ENCODE data around the gene HDAC9.
A peak's percentile ranks its signal among the peaks of the same experiment; 100 is the strongest.

HDAC9 gene

GRCh38 chr7:18693406-18693805 is 197.9 kb downstream of the HDAC9 start:
- peak; percentile 40 for TF ChIP-seq CTCF (IDR thresholded peaks at IDR 0.05; ENCODE audit: insufficient read depth, low read length, poor library complexity, severe bottlenecking)
- no peaks in the 10 kb centered on the region for H3K27me3 ChIP-seq (replicated peaks; ENCODE audit: control insufficient read depth, insufficient read depth, low read length)
- DNase-seq (ENCODE audit: extremely low read depth, insufficient read length): no peak
- H3K36me3 ChIP-seq (ENCODE audit: control insufficient read depth, insufficient read depth, low read length): peaks cover 1% of the 10 kb centered on the region
- no peak overlapping the region for H3K4me3 ChIP-seq (replicated peaks; ENCODE audit: low read depth, low read length)

GRCh38 chr7:18693816-18694215 is 198.3 kb downstream of the HDAC9 start:
- Histone ChIP-seq H3K27me3 (replicated peaks; ENCODE audit: control insufficient read depth, insufficient read depth, low read length) (no peaks in the 10 kb centered on the region), H3K4me3 (replicated peaks; ENCODE audit: low read depth, low read length) (no peak overlapping the region), H3K36me3 (ENCODE audit: control insufficient read depth, insufficient read depth, low read length) (peaks cover 1% of the 10 kb centered on the region)
- no peak for TF ChIP-seq CTCF (IDR thresholded peaks at IDR 0.05; ENCODE audit: insufficient read depth, low read length, poor library complexity, severe bottlenecking)
- no peak for DNase-seq (ENCODE audit: extremely low read depth, insufficient read length)

- TF ChIP-seq CTCF (IDR thresholded peaks at IDR 0.05; ENCODE audit: insufficient read depth, low read length, poor library complexity, severe bottlenecking): no peak
- DNase-seq (ENCODE audit: extremely low read depth, insufficient read length): no peak
- Histone ChIP-seq H3K4me3 (replicated peaks; ENCODE audit: low read depth, low read length) (no peak overlapping the region), H3K27me3 (replicated peaks; ENCODE audit: control insufficient read depth, insufficient read depth, low read length) (no peaks in the 10 kb centered on the region), H3K36me3 (ENCODE audit: control insufficient read depth, insufficient read depth, low read length) (peaks cover 1% of the 10 kb centered on the region)
Observed at GRCh38 chr7:18694484-18694883, 198.9 kb downstream of the HDAC9 start.

GRCh38 chr7:18694911-18695310 is 199.4 kb downstream of the HDAC9 start:
- no peak for DNase-seq (ENCODE audit: extremely low read depth, insufficient read length)
- H3K4me3 ChIP-seq (replicated peaks; ENCODE audit: low read depth, low read length): no peak overlapping the region
- H3K36me3 ChIP-seq (ENCODE audit: control insufficient read depth, insufficient read depth, low read length): peaks cover 1% of the 10 kb centered on the region
- no peak for TF ChIP-seq CTCF (IDR thresholded peaks at IDR 0.05; ENCODE audit: insufficient read depth, low read length, poor library complexity, severe bottlenecking)
- no peaks in the 10 kb centered on the region for H3K27me3 ChIP-seq (replicated peaks; ENCODE audit: control insufficient read depth, insufficient read depth, low read length)

GRCh38 chr7:18698258-18698734 is 202.7 kb downstream of the HDAC9 start:
- TF ChIP-seq CTCF (IDR thresholded peaks at IDR 0.05; ENCODE audit: insufficient read depth, low read length, poor library complexity, severe bottlenecking): no peak
- H3K36me3 ChIP-seq (ENCODE audit: control insufficient read depth, insufficient read depth, low read length): no peaks in the 10 kb centered on the region
- no peak overlapping the region for H3K4me3 ChIP-seq (replicated peaks; ENCODE audit: low read depth, low read length)
- no peak for DNase-seq (ENCODE audit: extremely low read depth, insufficient read length)
- no peaks in the 10 kb centered on the region for H3K27me3 ChIP-seq (replicated peaks; ENCODE audit: control insufficient read depth, insufficient read depth, low read length)

GRCh38 chr7:18700147-18700546 is 204.6 kb downstream of the HDAC9 start:
- TF ChIP-seq CTCF (IDR thresholded peaks at IDR 0.05; ENCODE audit: insufficient read depth, low read length, poor library complexity, severe bottlenecking): peak; percentile 52
- DNase-seq (ENCODE audit: extremely low read depth, insufficient read length): no peak
- H3K27me3 ChIP-seq (replicated peaks; ENCODE audit: control insufficient read depth, insufficient read depth, low read length): no peaks in the 10 kb centered on the region

More at GRCh38 chr7:18700147-18700546, 204.6 kb downstream of the HDAC9 start:
- Histone ChIP-seq H3K4me3 (replicated peaks; ENCODE audit: low read depth, low read length) (no peak overlapping the region), H3K36me3 (ENCODE audit: control insufficient read depth, insufficient read depth, low read length) (no peaks in the 10 kb centered on the region; the same call in 1 of the 2 replicates)
